IMR-90 (cell line): ENCODE results near the gene CDHR3. TPM values are rescaled to one million over a fixed set of nuclear protein-coding genes. Genes with fewer than 3 reads are reported as not detected.

Source experiments
- ATAC-seq: fragments of 200-7000 bp; cut with Tn5 transposase; 2 replicates; pipeline ENCODE4 v1.9.1; 2020; ENCODE audit warnings: low read depth, mild to moderate bottlenecking, moderate library complexity
- BruUV-seq: library from RNA; stranded (reverse); fragments of 400-500 nt; replicated peaks from 2 replicates; lab custom pipeline; 2021; lab: Mats Ljungman, UMichigan
- CTCF ChIA-PET: fragments of 300-600 bp; formaldehyde crosslinking; extraction: SDS; loops from one replicate; lab custom pipeline; 2021; ENCODE audit warnings: antibody characterized with exemption; lab: Yijun Ruan, JAX
- POLR2A ChIA-PET: fragments of 300-600 bp; sonication (Branson Sonifier 250); formaldehyde crosslinking; loops from one replicate; lab custom pipeline; 2022; ENCODE audit warnings: antibody characterized with exemption; ENCODE audit not compliant: unreplicated experiment; lab: Charles Lee
- DNase-seq: peaks from one replicate; pipeline ENCODE4 v3.0.0; 2013
- H2AFZ ChIP-seq: replicated peaks from 2 replicates; pipeline ENCODE3; 2013; ENCODE audit warnings: low read length, mild to moderate bottlenecking; ENCODE audit not compliant: poor library complexity
- H2AK5ac ChIP-seq: 2 replicates; pipeline ENCODE4 v1.6.1; 2013; ENCODE audit warnings: low read depth, low read length, inconsistent platforms
- H2AK9ac ChIP-seq: replicated peaks from 2 replicates; pipeline ENCODE3; 2013; ENCODE audit warnings: mild to moderate bottlenecking, low read depth, low read length, moderate library complexity; ENCODE audit not compliant: poor library complexity
- H2BK120ac ChIP-seq: 2 replicates; pipeline ENCODE4 v1.6.1; 2013; ENCODE audit warnings: low read depth, low read length, inconsistent platforms
- H2BK15ac ChIP-seq: 3 replicates; pipeline ENCODE4 v1.6.1; 2013; ENCODE audit warnings: low read depth, low read length, inconsistent platforms
- H2BK20ac ChIP-seq: 2 replicates; pipeline ENCODE4 v1.6.1; 2013; ENCODE audit warnings: low read depth, mild to moderate bottlenecking, inconsistent platforms, low read length, moderate library complexity
- H2BK5ac ChIP-seq: 2 replicates; pipeline ENCODE4 v1.6.1; 2013; ENCODE audit warnings: mild to moderate bottlenecking, low read depth, low read length, inconsistent platforms; ENCODE audit not compliant: poor library complexity, severe bottlenecking
- H3K14ac ChIP-seq: replicated peaks from 2 replicates; pipeline ENCODE4 v1.6.1; 2013; ENCODE audit warnings: low read depth, low read length, inconsistent platforms
- H3K18ac ChIP-seq: 2 replicates; pipeline ENCODE4 v1.6.1; 2013; ENCODE audit warnings: low read depth, low read length, control low read depth
- H3K23ac ChIP-seq: 2 replicates; pipeline ENCODE4 v1.6.1; 2013; ENCODE audit warnings: low read depth, low read length, inconsistent platforms
- H3K27ac ChIP-seq: 2 replicates; pipeline ENCODE4 v1.5.1; 2013; ENCODE audit warnings: mild to moderate bottlenecking, control low read depth, low read length; ENCODE audit not compliant: insufficient read depth
- H3K27me3 ChIP-seq: 2 replicates; pipeline ENCODE4 v1.6.1; 2013; ENCODE audit warnings: low read length; ENCODE audit not compliant: control insufficient read depth, insufficient read depth
- H3K36me3 ChIP-seq: 2 replicates; pipeline ENCODE4 v1.6.1; 2013; ENCODE audit warnings: low read length, mixed read lengths; ENCODE audit not compliant: control insufficient read depth, insufficient read depth
- H3K4ac ChIP-seq: 2 replicates; pipeline ENCODE4 v1.6.1; 2013; ENCODE audit warnings: low read depth, low read length, inconsistent platforms
- H3K4me1 ChIP-seq: 2 replicates; pipeline ENCODE4 v1.6.1; 2013; ENCODE audit warnings: low read length, mixed read lengths; ENCODE audit not compliant: control insufficient read depth, insufficient read depth
- H3K4me2 ChIP-seq: 2 replicates; pipeline ENCODE4 v1.6.1; 2013; ENCODE audit warnings: low read depth, mild to moderate bottlenecking, control low read depth, low read length, moderate library complexity
- H3K4me3 ChIP-seq: 2 replicates; pipeline ENCODE4 v1.5.1; 2013; ENCODE audit warnings: low read depth, mild to moderate bottlenecking, control low read depth, low read length, moderate library complexity; ENCODE audit not compliant: insufficient read depth
- H3K56ac ChIP-seq: 2 replicates; pipeline ENCODE4 v1.6.1; 2013; ENCODE audit warnings: low read length, inconsistent platforms; ENCODE audit not compliant: insufficient read depth; ENCODE audit errors: extremely low read depth
- H3K79me1 ChIP-seq, 2 experiments: 2 replicates each; pipeline ENCODE4 v1.6.1; 2013; ENCODE audit warnings: low read length in 2 of 2, inconsistent platforms in 1 of 2, low read depth in 1 of 2
- H3K9ac ChIP-seq: 2 replicates; pipeline ENCODE4 v1.6.1; 2013; ENCODE audit warnings: low read depth, low read length, control low read depth
- H3K9me1 ChIP-seq: 2 replicates; pipeline ENCODE4 v1.6.1; 2013; ENCODE audit warnings: low read length, inconsistent platforms; ENCODE audit not compliant: insufficient read depth
- H3K9me3 ChIP-seq: 2 replicates; pipeline ENCODE4 v1.6.1; 2013; ENCODE audit warnings: low read length; ENCODE audit not compliant: control insufficient read depth, insufficient read depth
- H4K20me1 ChIP-seq: 2 replicates; pipeline ENCODE4 v1.6.1; 2013; ENCODE audit warnings: low read length, inconsistent platforms; ENCODE audit not compliant: insufficient read depth
- H4K5ac ChIP-seq: 2 replicates; pipeline ENCODE4 v1.6.1; 2013; ENCODE audit warnings: mild to moderate bottlenecking, low read depth, low read length, control low read depth
- H4K8ac ChIP-seq, 2 experiments: 2 replicates each; pipeline ENCODE4 v1.6.1; 2013; ENCODE audit warnings: low read depth in 2 of 2, low read length in 2 of 2, control low read depth in 1 of 2, inconsistent platforms in 1 of 2
- H4K91ac ChIP-seq: 2 replicates; pipeline ENCODE4 v1.6.1; 2013; ENCODE audit warnings: low read depth, low read length, inconsistent platforms; ENCODE audit not compliant: insufficient read depth
- CEBPB ChIP-seq: IDR thresholded peaks from 2 replicates; pipeline ENCODE4 v1.6.1; 2012; ENCODE audit warnings: low read depth, low read length, improper control_type of control experiment
- MAFK ChIP-seq: IDR thresholded peaks from 2 replicates; pipeline ENCODE4 v1.6.1; 2012; ENCODE audit warnings: low read depth, low read length, improper control_type of control experiment
- NFE2L2 ChIP-seq: fragments of 150-350 bp; IDR thresholded peaks from 2 replicates; pipeline ENCODE4 v1.6.1; 2016; ENCODE audit warnings: low read depth, mild to moderate bottlenecking, low read length
- WGBS, 2 experiments: methylation state at CpG; one replicate each; pipeline versions ENCODE4 v1.1.5 to v1.1.7; 2013; ENCODE audit warnings: missing lambda C conversion rate in 2 of 2; ENCODE audit not compliant: insufficient read length in 1 of 2; ENCODE audit errors: extremely low coverage in 2 of 2; 5-methylcytosine and 5-hydroxymethylcytosine counted together
- dilution Hi-C: fragments of 300-500 bp; cut with HindIII; formaldehyde crosslinking; loops from one replicate; pipeline ENCODE4 v1.14.3; 2018; ENCODE audit warnings: low sequenced_read_pairs; ENCODE audit not compliant: unreplicated experiment
- in situ Hi-C: fragments of 300-500 bp; cut with MboI; formaldehyde crosslinking; loops from 3 replicates; pipeline ENCODE4 v1.14.3; 2019; ENCODE audit warnings: low sequenced_read_pairs, inconsistent platforms, mixed read lengths
- intact Hi-C: fragments of 100-400 bp; cut with micrococcal nuclease; formaldehyde crosslinking; loops from 2 replicates; pipeline ENCODE4 v1.10.0; 2022
- polyA plus RNA-seq, 3 experiments: library from polyadenylated mRNA; depleted of rRNA; stranded (reverse); fragments of >200 nt; gene quantifications; 2 replicates each; pipeline ENCODE4 v1.2.3, GENCODE V29; 2012; ENCODE audit warnings: low replicate concordance in 1 of 3
- total RNA-seq: library from RNA; depleted of rRNA; stranded (reverse); fragments of >200 nt; gene quantifications from 2 replicates; pipeline ENCODE4 v1.2.3, GENCODE V29; 2012
- TF ChIP-seq, protein P1 (sequence below): fragments of 150-350 bp; IDR thresholded peaks from 2 replicates; pipeline ENCODE4 v1.6.1; 2017; ENCODE audit warnings: mild to moderate bottlenecking, antibody characterized with exemption, low read length, low read depth

Gene CDHR3
- total and polyA plus RNA-seq, 2 of the 4 experiments (the other 2 are of a cell fraction): 0.96 to 1.6 TPM

GRCh38 chr7:105913947-105914346, 49.1 kb upstream of the CDHR3 start:
- H3K9me3 ChIP-seq: peaks cover 2% of the 10 kb centered on the region; the same call in 1 of the 2 replicates
- H3K79me1 ChIP-seq: no peaks in the 10 kb centered on the region; a peak in 1 of 4 replicates
- H4K91ac ChIP-seq: no peak overlapping the region
- no peak overlapping the region for H4K5ac ChIP-seq
- dilution Hi-C loops (no loop called here), in situ Hi-C loops (no loop called here), intact Hi-C loops (no loop called here)
- ChIA-PET CTCF (no interaction called here), POLR2A (no interaction called here)
- H2AK5ac ChIP-seq: no peak overlapping the region
- DNase-seq (no peak), ATAC-seq (no peak)
- no peak overlapping the region for H2BK120ac ChIP-seq
- no peak overlapping the region for H3K18ac ChIP-seq
- no peak overlapping the region for H2AFZ ChIP-seq
- H3K9ac ChIP-seq: no peak overlapping the region
- no peak overlapping the region for H3K27ac ChIP-seq
- H3K36me3 ChIP-seq: peaks cover 8% of the 10 kb centered on the region; the same call in 1 of the 2 replicates
- H3K9me1 ChIP-seq: peaks cover 6% of the 10 kb centered on the region; the same call in 1 of the 2 replicates
- H3K27me3 ChIP-seq: no peaks in the 10 kb centered on the region
- H3K4me1 ChIP-seq: peaks cover 2% of the 10 kb centered on the region; the same call in 1 of the 2 replicates
- no peak overlapping the region for H3K23ac ChIP-seq
- H2BK20ac ChIP-seq: no peak overlapping the region
- 0 out of 2 replicates have a peak, but pooled peaks cover 4% of the 10 kb centered on the region for H4K20me1 ChIP-seq
- no peak overlapping the region for H3K4me2 ChIP-seq
- no CpG with 5 or more reads among the region's 3 CpGs for WGBS, 2 experiments
- H3K14ac ChIP-seq: no peak overlapping the region
- H2AK9ac ChIP-seq: no peak overlapping the region
- H2BK5ac ChIP-seq: no peak overlapping the region
- no peak overlapping the region for H3K4me3 ChIP-seq
- no TSS peak for BruUV-seq
- H4K8ac ChIP-seq: no peak overlapping the region
- no peak overlapping the region for H2BK15ac ChIP-seq
- TF ChIP-seq, protein P1, sequence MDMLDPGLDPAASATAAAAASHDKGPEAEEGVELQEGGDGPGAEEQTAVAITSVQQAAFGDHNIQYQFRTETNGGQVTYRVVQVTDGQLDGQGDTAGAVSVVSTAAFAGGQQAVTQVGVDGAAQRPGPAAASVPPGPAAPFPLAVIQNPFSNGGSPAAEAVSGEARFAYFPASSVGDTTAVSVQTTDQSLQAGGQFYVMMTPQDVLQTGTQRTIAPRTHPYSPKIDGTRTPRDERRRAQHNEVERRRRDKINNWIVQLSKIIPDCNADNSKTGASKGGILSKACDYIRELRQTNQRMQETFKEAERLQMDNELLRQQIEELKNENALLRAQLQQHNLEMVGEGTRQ: no peak
- no peak for TF ChIP-seq CEBPB
- TF ChIP-seq MAFK: no peak
- no peak for TF ChIP-seq NFE2L2
- no peak overlapping the region for H3K56ac ChIP-seq
- no peak overlapping the region for H3K4ac ChIP-seq
